ENCODE results near the gene PPP2R2B. TPM values are rescaled to one million over a fixed set of nuclear protein-coding genes. Genes with fewer than 3 reads are reported as not detected.

The PPP2R2B gene
- total RNA-seq, 1 experiment from 2014 or later, result not detected

GRCh38 chr5:146704949-146705665, 173.4 kb downstream of the PPP2R2B start:
- BruUV-seq (replicated peaks), result no TSS peak
- H2AFZ ChIP-seq (ENCODE audit: low read depth, low read length, poor library complexity, severe bottlenecking), result no peak overlapping the region
- H3K4me2 ChIP-seq (ENCODE audit: low read length), result no peak overlapping the region
- no peak overlapping the region for H3K4me3 ChIP-seq (replicated peaks in 1 of 2; ENCODE audit: low read depth in 1 of 2, low read length in 2 of 2)
- no peaks in the 10 kb centered on the region for H3K9me2 ChIP-seq (ENCODE audit: insufficient read depth)
- H3K36me3 ChIP-seq (ENCODE audit: control insufficient read depth in 1 of 2, insufficient read depth in 2 of 2, low read length in 2 of 2), result no peaks in the 10 kb centered on the region
- no peaks in the 10 kb centered on the region for H3K27me3 ChIP-seq (ENCODE audit: insufficient read depth, low read length)
- no peaks in the 10 kb centered on the region for H4K20me1 ChIP-seq (ENCODE audit: insufficient read depth)
- no peak overlapping the region for H3K9ac ChIP-seq (ENCODE audit: low read length)
- RAD21 ChIA-PET (ENCODE audit: low non-redundant PET in 1 of 2, low total read pairs in 2 of 2, uncharacterized antibody in 2 of 2, unreplicated experiment in 2 of 2), result no interaction called here
- H3K79me2 ChIP-seq (ENCODE audit: insufficient read depth, low read length), result no peaks in the 10 kb centered on the region
- POLR2A ChIA-PET, result no interaction called here
- DNase-seq (ENCODE audit: low read depth, low spot score), result no peak
- TF ChIP-seq CTCF (IDR thresholded peaks at IDR 0.05 in 2 of 3, conservative IDR thresholded peaks at IDR 0.05 in 1 of 3; ENCODE audit: borderline replicate concordance in 1 of 3, insufficient read depth in 1 of 3, low read depth in 2 of 3, low read length in 2 of 3) (no peak), CBX3 (IDR thresholded peaks at IDR 0.05; ENCODE audit: low read depth) (no peak), ZBTB33 (IDR thresholded peaks at IDR 0.05; ENCODE audit: extremely low read depth, insufficient replicate concordance, low read length) (no peak), ZFX (IDR thresholded peaks at IDR 0.05) (no peak), ELF1 (IDR thresholded peaks at IDR 0.05; ENCODE audit: borderline replicate concordance, low read depth) (no peak), ATF3 (IDR thresholded peaks at IDR 0.05) (no peak), POLR2AphosphoS5 (IDR thresholded peaks at IDR 0.05; ENCODE audit: low read depth, low read length) (no peak), SP1 (IDR thresholded peaks at IDR 0.05; ENCODE audit: low read depth) (no peak), MAX (IDR thresholded peaks at IDR 0.05) (no peak), ZNF274 (IDR thresholded peaks at IDR 0.05; ENCODE audit: low read depth, low read length) (no peak), YY1 (IDR thresholded peaks at IDR 0.05; ENCODE audit: extremely low read depth, insufficient replicate concordance, low read depth, low read length) (no peak), EZH2phosphoT487 (IDR thresholded peaks at IDR 0.05; ENCODE audit: borderline replicate concordance) (no peak), EZH2 (IDR thresholded peaks at IDR 0.05) (no peak), EGR1 (IDR thresholded peaks at IDR 0.05; ENCODE audit: low read depth) (no peak), SIN3A (IDR thresholded peaks at IDR 0.05; ENCODE audit: low read depth) (no peak), POLR2A (IDR thresholded peaks at IDR 0.05; ENCODE audit: borderline replicate concordance, extremely low read depth, insufficient read depth, insufficient read length) (no peak), CEBPB (IDR thresholded peaks at IDR 0.05; ENCODE audit: low read depth) (no peak), JUND (IDR thresholded peaks at IDR 0.05) (no peak)
- no peak overlapping the region for H3K27ac ChIP-seq (ENCODE audit: low read depth, low read length)
- intact Hi-C loops (cut with micrococcal nuclease), result no loop called here
- CTCF ChIA-PET, result no interaction called here
- H3K4me1 ChIP-seq (ENCODE audit: control insufficient read depth in 1 of 2, insufficient read depth in 2 of 2, low read length in 2 of 2), result no peaks in the 10 kb centered on the region
- H3K9me3 ChIP-seq (ENCODE audit: control insufficient read depth in 1 of 2, insufficient read depth in 1 of 2, low read depth in 1 of 2, low read length in 2 of 2), result no peaks in the 10 kb centered on the region
- ATAC-seq, result no peak
